Germinal center (tissue), 1 donor: ENCODE measurements around the gene TRAPPC8.

ENCODE experiments used
- DNase-seq: peaks from one replicate; pipeline ENCODE4 v3.0.0; 2012; ENCODE audit warnings: mixed read lengths, low spot score

The TRAPPC8 gene

GRCh38 chr18:31793531-31793930, 149.4 kb downstream of the TRAPPC8 start:
- DNase-seq = no peak

GRCh38 chr18:31792580-31792911, 150.4 kb downstream of the TRAPPC8 start:
- DNase-seq = no peak

GRCh38 chr18:31791817-31792579, 150.9 kb downstream of the TRAPPC8 start:
- DNase-seq = no peak

- no peak for DNase-seq
These were observed 153.5 kb downstream of the TRAPPC8 start for GRCh38 chr18:31789409-31789808.

- DNase-seq = no peak
These were observed 159.9 kb downstream of the TRAPPC8 start for GRCh38 chr18:31783059-31783458.
